ENCODE results near the gene PRDM16. TPM values are rescaled to one million over a fixed set of nuclear protein-coding genes. Genes with fewer than 3 reads are reported as not detected.

Gene PRDM16
- total RNA-seq, 1 experiment from 2014 or later: 6.1 TPM

DNA sequence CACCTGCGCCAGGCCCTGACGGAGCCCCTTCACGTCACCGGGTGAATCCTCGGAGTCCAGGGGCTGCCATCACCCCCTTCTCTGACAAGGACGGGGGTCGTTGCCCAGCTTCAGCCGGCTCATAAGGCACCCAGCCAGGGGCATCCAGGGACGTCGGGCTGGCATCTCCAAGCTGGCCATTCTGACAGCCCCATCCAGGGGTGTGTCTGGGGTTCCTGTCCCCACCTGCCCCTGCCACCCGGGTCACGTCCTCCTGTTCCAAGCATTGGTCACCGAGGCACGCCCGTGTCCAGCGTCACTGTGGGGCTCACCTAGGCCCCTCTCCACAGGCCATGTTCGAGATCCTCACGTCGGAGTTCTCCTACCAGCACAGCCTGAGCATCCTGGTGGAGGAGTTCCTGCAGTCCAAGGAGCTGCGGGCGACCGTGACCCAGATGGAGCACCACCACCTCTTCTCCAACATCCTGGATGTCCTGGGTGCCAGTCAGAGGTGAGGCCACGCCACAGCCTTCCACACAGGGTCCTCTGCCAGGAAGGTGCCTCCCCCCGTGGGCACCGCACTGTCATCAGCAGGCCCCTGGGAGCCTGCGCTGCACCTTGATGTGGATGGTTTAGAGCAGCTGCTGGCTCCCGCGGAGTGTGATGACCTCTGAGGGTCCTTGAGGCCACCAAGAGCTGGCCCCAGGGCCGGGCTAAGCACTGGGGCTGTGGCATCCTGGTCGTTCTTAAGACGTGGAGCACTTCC is 400.3 kb downstream of the PRDM16 start:
- H3K79me2 ChIP-seq (ENCODE audit: insufficient read depth, low read length): no peaks in the 10 kb centered on the region
- no peak overlapping the region for H3K4me3 ChIP-seq (replicated peaks in 1 of 2; ENCODE audit: low read depth in 1 of 2, low read length in 2 of 2)
- no peak for DNase-seq (ENCODE audit: low read depth, low spot score)
- no peak overlapping the region for H3K4me2 ChIP-seq (ENCODE audit: low read length)
- ATAC-seq: no peak
- POLR2A ChIA-PET: no interaction called here
- RAD21 ChIA-PET (ENCODE audit: low non-redundant PET in 1 of 2, low total read pairs in 2 of 2, uncharacterized antibody in 2 of 2, unreplicated experiment in 2 of 2): no interaction called here
- TF ChIP-seq EZH2 (IDR thresholded peaks at IDR 0.05): no peak
- TF ChIP-seq YY1 (IDR thresholded peaks at IDR 0.05; ENCODE audit: extremely low read depth, insufficient replicate concordance, low read depth, low read length): no peak
- no peak for TF ChIP-seq SP1 (IDR thresholded peaks at IDR 0.05; ENCODE audit: low read depth)
- TF ChIP-seq EZH2phosphoT487 (IDR thresholded peaks at IDR 0.05; ENCODE audit: borderline replicate concordance): no peak
- no peak for TF ChIP-seq ATF3 (IDR thresholded peaks at IDR 0.05)
- TF ChIP-seq, protein P1, sequence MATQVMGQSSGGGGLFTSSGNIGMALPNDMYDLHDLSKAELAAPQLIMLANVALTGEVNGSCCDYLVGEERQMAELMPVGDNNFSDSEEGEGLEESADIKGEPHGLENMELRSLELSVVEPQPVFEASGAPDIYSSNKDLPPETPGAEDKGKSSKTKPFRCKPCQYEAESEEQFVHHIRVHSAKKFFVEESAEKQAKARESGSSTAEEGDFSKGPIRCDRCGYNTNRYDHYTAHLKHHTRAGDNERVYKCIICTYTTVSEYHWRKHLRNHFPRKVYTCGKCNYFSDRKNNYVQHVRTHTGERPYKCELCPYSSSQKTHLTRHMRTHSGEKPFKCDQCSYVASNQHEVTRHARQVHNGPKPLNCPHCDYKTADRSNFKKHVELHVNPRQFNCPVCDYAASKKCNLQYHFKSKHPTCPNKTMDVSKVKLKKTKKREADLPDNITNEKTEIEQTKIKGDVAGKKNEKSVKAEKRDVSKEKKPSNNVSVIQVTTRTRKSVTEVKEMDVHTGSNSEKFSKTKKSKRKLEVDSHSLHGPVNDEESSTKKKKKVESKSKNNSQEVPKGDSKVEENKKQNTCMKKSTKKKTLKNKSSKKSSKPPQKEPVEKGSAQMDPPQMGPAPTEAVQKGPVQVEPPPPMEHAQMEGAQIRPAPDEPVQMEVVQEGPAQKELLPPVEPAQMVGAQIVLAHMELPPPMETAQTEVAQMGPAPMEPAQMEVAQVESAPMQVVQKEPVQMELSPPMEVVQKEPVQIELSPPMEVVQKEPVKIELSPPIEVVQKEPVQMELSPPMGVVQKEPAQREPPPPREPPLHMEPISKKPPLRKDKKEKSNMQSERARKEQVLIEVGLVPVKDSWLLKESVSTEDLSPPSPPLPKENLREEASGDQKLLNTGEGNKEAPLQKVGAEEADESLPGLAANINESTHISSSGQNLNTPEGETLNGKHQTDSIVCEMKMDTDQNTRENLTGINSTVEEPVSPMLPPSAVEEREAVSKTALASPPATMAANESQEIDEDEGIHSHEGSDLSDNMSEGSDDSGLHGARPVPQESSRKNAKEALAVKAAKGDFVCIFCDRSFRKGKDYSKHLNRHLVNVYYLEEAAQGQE (IDR thresholded peaks at IDR 0.05; ENCODE audit: low read depth): no peak
- no peak for TF ChIP-seq POLR2AphosphoS5 (IDR thresholded peaks at IDR 0.05; ENCODE audit: low read depth, low read length)
- TF ChIP-seq TCF7L2 (IDR thresholded peaks at IDR 0.05; ENCODE audit: borderline replicate concordance, extremely low read depth, insufficient read depth, insufficient read length): no peak
- intact Hi-C loops (cut with micrococcal nuclease): no loop called here
- H3K36me3 ChIP-seq (ENCODE audit: control insufficient read depth in 1 of 2, insufficient read depth in 2 of 2, low read length in 2 of 2): 0 out of 4 replicates have a peak, but pooled peaks cover 0 to 3% of the 10 kb centered on the region in 2 experiments
- H3K9me3 ChIP-seq (ENCODE audit: control insufficient read depth in 1 of 2, insufficient read depth in 1 of 2, low read depth in 1 of 2, low read length in 2 of 2): no peaks in the 10 kb centered on the region
- H3K9ac ChIP-seq (ENCODE audit: low read length): no peak overlapping the region
- H4K20me1 ChIP-seq (ENCODE audit: insufficient read depth): no peaks in the 10 kb centered on the region
- CTCF ChIA-PET: no interaction called here
- H2AFZ ChIP-seq (ENCODE audit: low read depth, low read length, poor library complexity, severe bottlenecking): no peak overlapping the region
- H3K9me2 ChIP-seq (ENCODE audit: insufficient read depth): no peaks in the 10 kb centered on the region
- no peaks in the 10 kb centered on the region for H3K27me3 ChIP-seq (ENCODE audit: insufficient read depth, low read length)
- no peak overlapping the region for H3K27ac ChIP-seq (ENCODE audit: low read depth, low read length)
- BruUV-seq (replicated peaks): no TSS peak
- peaks cover 0 to 12% of the 10 kb centered on the region in 2 experiments; a peak in 1 of 4 replicates for H3K4me1 ChIP-seq (ENCODE audit: control insufficient read depth in 1 of 2, insufficient read depth in 2 of 2, low read length in 2 of 2)
